HG02840 (cell line): ENCODE results near the gene UEVLD.

ENCODE experiments used
- ATAC-seq: cut with Tn5 transposase; IDR thresholded peaks from one replicate; pipeline ENCODE4 v1.9.1; 2021; ENCODE audit warnings: mild to moderate bottlenecking, moderate library complexity, moderate number of reproducible peaks; ENCODE audit not compliant: unreplicated experiment, low FRiP score

UEVLD gene

GRCh38 chr11:18521122-18521521 is 67.4 kb downstream of the UEVLD start:
- ATAC-seq, result no peak

- ATAC-seq, result no peak
Measured at GRCh38 chr11:18502352-18502751, 86.2 kb downstream of the UEVLD start.

- ATAC-seq, result no peak
Measured at GRCh38 chr11:18501629-18502028, 86.9 kb downstream of the UEVLD start.

GRCh38 chr11:18498039-18498438 is 90.5 kb downstream of the UEVLD start:
- ATAC-seq, result no peak

GRCh38 chr11:18495703-18496102 is 92.8 kb downstream of the UEVLD start:
- ATAC-seq, result no peak

GRCh38 chr11:18495271-18495670 is 93.3 kb downstream of the UEVLD start:
- no peak for ATAC-seq

- ATAC-seq, result no peak
Measured at GRCh38 chr11:18493310-18493709, 95.2 kb downstream of the UEVLD start.

GRCh38 chr11:18492888-18493287 is 95.6 kb downstream of the UEVLD start:
- no peak for ATAC-seq

GRCh38 chr11:18491924-18492323 is 96.6 kb downstream of the UEVLD start:
- ATAC-seq, result no peak

GRCh38 chr11:18490736-18491485 is 97.6 kb downstream of the UEVLD start:
- no peak for ATAC-seq

- no peak for ATAC-seq
Measured at GRCh38 chr11:18490319-18490718, 98.2 kb downstream of the UEVLD start.

- ATAC-seq, result no peak
Measured at GRCh38 chr11:18485913-18486528, 102.5 kb downstream of the UEVLD start.
